LNCAP (cell line): Measurements from ENCODE around the gene IMPA2.

ENCODE experiments used
- CTCF ChIP-seq: fragments of 450-650 bp; IDR thresholded peaks from 2 replicates; pipeline ENCODE4 v1.5.1; 2017; ENCODE audit warnings: mild to moderate bottlenecking

Gene IMPA2

DNA sequence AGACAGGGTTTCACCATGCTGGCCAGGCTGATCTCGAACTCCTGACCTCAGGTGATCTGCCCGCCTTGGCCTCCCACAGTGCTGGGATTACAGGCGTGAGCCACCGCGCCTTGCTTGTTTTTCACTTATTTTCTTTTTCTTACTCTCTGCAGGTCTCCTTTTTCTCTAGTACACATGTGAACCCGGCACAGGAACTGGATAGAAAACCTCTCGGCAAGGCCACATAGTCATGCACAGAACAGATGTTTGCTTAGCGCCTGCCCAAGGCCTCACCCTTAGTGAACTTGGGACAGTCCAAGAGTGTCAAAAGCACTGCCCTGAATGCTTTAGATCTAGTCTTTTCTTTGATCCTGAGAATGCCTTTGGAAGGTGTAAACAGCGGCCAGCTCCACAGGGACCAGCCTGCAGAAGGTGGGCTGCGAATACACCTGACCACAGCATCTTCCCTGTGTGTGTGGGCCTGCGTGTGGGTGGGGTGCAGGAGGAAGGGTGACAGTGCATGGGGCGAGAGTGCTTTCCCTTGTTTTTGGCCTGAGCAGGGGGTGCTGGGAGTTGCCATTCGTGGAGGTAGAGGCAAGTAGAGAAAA lies 27.0 kb downstream of the IMPA2 start:
- no peak for TF ChIP-seq CTCF

DNA sequence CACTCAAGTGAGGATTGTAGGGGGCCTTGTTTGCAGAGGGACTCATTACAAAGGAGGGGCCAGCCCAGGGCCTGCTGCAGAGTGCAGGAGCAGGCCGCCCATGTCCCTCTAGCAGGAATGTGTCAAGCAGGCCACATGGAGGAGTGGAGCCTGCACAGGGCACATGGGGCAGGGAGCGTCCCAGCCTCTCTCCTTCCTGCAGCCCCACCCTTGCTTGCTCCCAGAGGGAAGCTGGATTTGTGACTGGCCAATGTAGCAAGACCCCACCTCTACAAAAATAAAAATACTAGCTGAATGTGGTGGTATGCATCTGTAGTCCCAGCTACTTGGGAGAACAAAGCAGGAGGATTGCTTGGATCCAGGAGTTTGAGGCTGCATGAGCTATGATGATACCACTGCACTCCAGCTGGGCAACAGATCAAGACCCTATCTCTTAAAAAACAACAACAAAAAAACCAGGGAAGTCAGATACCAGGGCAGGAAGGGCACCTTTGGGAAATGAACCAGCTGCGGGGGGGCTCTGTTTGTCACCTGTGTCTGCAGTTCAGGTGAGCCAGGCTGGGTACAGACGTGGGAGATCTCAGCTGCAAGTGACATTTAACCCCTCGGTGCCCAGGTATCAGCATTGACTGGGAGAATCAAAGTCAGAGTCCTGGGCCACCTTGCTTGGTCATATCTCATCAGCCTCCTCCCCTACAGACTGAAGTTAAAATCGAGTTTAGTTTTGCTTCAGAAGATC lies 27.7 kb downstream of the IMPA2 start:
- no peak for TF ChIP-seq CTCF

- TF ChIP-seq CTCF = no peak
Measured at GRCh38 chr18:12009581-12010140, 28.4 kb downstream of the IMPA2 start.

- TF ChIP-seq CTCF = no peak
Measured at GRCh38 chr18:12010187-12010802, 29.0 kb downstream of the IMPA2 start.

- TF ChIP-seq CTCF = no peak
Measured at GRCh38 chr18:12011199-12011956, 30.1 kb downstream of the IMPA2 start.

DNA sequence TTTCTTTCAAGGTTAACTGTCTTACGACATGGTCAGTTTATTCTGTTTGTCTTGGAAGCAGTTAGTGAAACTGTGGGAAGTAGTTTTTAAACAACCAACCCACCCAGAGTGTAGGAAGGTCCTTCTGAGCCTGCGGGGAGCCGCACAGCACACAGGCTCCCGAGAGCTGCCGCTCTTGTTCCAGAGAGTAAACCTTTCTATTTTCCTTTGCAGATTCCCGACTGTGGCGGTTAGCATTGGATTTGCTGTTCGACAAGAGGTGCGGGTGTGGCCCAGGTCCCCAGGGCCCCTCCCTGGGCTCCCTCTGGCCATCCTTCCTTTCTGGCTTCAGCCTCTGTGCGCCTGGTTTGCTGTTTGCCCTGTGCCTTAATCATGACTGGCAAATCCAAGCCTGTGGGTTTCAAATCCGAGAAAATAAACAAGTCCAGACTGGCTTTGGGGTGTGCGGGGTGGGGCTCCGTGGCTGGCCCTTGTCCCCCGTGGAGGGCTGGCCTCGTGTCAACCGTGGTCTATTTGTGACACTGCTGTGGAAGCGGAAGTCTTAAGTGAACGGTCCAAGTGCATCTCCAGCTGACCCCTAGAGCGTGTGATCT lies 30.7 kb downstream of the IMPA2 start:
- TF ChIP-seq CTCF = no peak

- no peak for TF ChIP-seq CTCF
Measured at GRCh38 chr18:12012697-12013096, 31.4 kb downstream of the IMPA2 start.
